GM19238 (cell line): ENCODE data around the gene ACIN1.
A peak's percentile ranks its signal among the peaks of the same experiment; 100 is the strongest.
"Not testable (repeated sequence)": the region's sequence is repeated elsewhere in the genome, so short reads cannot be mapped to it uniquely, and the experiment has no call there.

Source experiments
- DNase-seq: peaks from one replicate; pipeline ENCODE4 v3.0.0; 2011; ENCODE audit warnings: low spot score; ENCODE audit not compliant: insufficient read length

Gene ACIN1

GRCh38 chr14:23125011-23125410 lies 30.1 kb upstream of the ACIN1 start:
- no peak for DNase-seq

GRCh38 chr14:23124337-23124954 lies 29.5 kb upstream of the ACIN1 start:
- no peak for DNase-seq

- DNase-seq, result no peak
Measured at GRCh38 chr14:23123419-23123818, 28.5 kb upstream of the ACIN1 start.

- DNase-seq, result no peak
Measured at GRCh38 chr14:23122086-23122485, 27.1 kb upstream of the ACIN1 start.

GRCh38 chr14:23121361-23121771 lies 26.4 kb upstream of the ACIN1 start:
- DNase-seq, result peak; percentile 44

- peak; percentile 86 for DNase-seq
Measured at GRCh38 chr14:23120541-23121251, 25.8 kb upstream of the ACIN1 start.

- DNase-seq, result peak; percentile 35
Measured at GRCh38 chr14:23119363-23120327, 24.7 kb upstream of the ACIN1 start.

GRCh38 chr14:23118506-23119362 lies 23.8 kb upstream of the ACIN1 start, which contains the start of gene CEBPE:
Gene CEBPE (minus strand): TSS chr14:23119255. CDS start chr14:23119091, 164 bp downstream.
- no peak for DNase-seq

GRCh38 chr14:23117371-23118020 lies 22.6 kb upstream of the ACIN1 start:
- DNase-seq, result no peak

- DNase-seq, result no peak
Measured at GRCh38 chr14:23115918-23116317, 21.0 kb upstream of the ACIN1 start.

- no peak for DNase-seq
Measured at GRCh38 chr14:23115039-23115731, 20.2 kb upstream of the ACIN1 start.

- DNase-seq, result no peak
Measured at GRCh38 chr14:23114669-23115038, 19.7 kb upstream of the ACIN1 start.

- DNase-seq, result no peak
Measured at GRCh38 chr14:23114120-23114458, 19.2 kb upstream of the ACIN1 start.

- DNase-seq, result no peak
Measured at GRCh38 chr14:23113431-23114119, 18.6 kb upstream of the ACIN1 start.

- no peak for DNase-seq
Measured at GRCh38 chr14:23112359-23113178, 17.6 kb upstream of the ACIN1 start.

GRCh38 chr14:23110579-23111365 lies 15.8 kb upstream of the ACIN1 start:
- no peak for DNase-seq

- no peak for DNase-seq
Measured at GRCh38 chr14:23109769-23110168, 14.8 kb upstream of the ACIN1 start.

- DNase-seq, result not testable (repeated sequence)
Measured at GRCh38 chr14:23108169-23108568, 13.2 kb upstream of the ACIN1 start.
